ENCODE results near the gene KLB.

GRCh38 chr4:39494354-39494753 is 87.6 kb downstream of the KLB start:
- TF ChIP-seq CTCF (IDR thresholded peaks at IDR 0.05; ENCODE audit: poor library complexity, severe bottlenecking) (no peak), EP300 (conservative IDR thresholded peaks at IDR 0.05; ENCODE audit: poor library complexity, severe bottlenecking) (no peak), RAD21 (conservative IDR thresholded peaks at IDR 0.05) (no peak), EZH2 (IDR thresholded peaks at IDR 0.05; ENCODE audit: borderline replicate concordance, insufficient read depth, low read length, poor library complexity, severe bottlenecking) (no peak), SMC3 (conservative IDR thresholded peaks at IDR 0.05; ENCODE audit: poor library complexity) (no peak), POLR2AphosphoS5 (IDR thresholded peaks at IDR 0.05) (no peak), TAF1 (IDR thresholded peaks at IDR 0.05; ENCODE audit: low read depth) (no peak)
